ENCODE data around the gene OTOS. TPM values are rescaled to one million over a fixed set of nuclear protein-coding genes. Genes with fewer than 3 reads are reported as not detected.

OTOS gene
- total RNA-seq, 1 donor from 2014 or later: not detected

- Mint-ChIP-seq H3K36me3 (ENCODE audit: low read depth, unreplicated experiment) (peaks cover 2% of the 10 kb centered on the region), H3K4me3 (ENCODE audit: unreplicated experiment) (no peak overlapping the region), H3K27me3 (ENCODE audit: low read depth, unreplicated experiment) (peaks cover 74% of the 10 kb centered on the region), H3K4me1 (ENCODE audit: low read depth, unreplicated experiment) (no peaks in the 10 kb centered on the region), H3K27ac (ENCODE audit: unreplicated experiment) (no peak overlapping the region), H3K9me3 (ENCODE audit: unreplicated experiment) (peaks cover 14% of the 10 kb centered on the region)
- Histone ChIP-seq H3K79me2 (ENCODE audit: insufficient read depth, low read length) (no peaks in the 10 kb centered on the region), H3K4me3 (ENCODE audit: insufficient read depth, low read depth, low read length) (no peak overlapping the region), H3K4me2 (ENCODE audit: low read length) (no peak overlapping the region), H4K20me1 (ENCODE audit: insufficient read depth, low read length) (no peaks in the 10 kb centered on the region), H2AFZ (ENCODE audit: low read depth, low read length) (no peak overlapping the region), H3K9ac (ENCODE audit: low read length) (no peak overlapping the region), H3K36me3 (ENCODE audit: insufficient read depth, low read length) (no peaks in the 10 kb centered on the region), H3K9me3 (ENCODE audit: insufficient read depth, low read depth, low read length) (no peaks in the 10 kb centered on the region), H3K27me3 (ENCODE audit: insufficient read depth, low read length) (peaks cover 25% of the 10 kb centered on the region), H3K27ac (ENCODE audit: low read depth, low read length) (no peak overlapping the region), H3K4me1 (ENCODE audit: insufficient read depth, low read length) (no peaks in the 10 kb centered on the region)
- DNase-seq (ENCODE audit: low read depth): no peak
- TF ChIP-seq CTCF (IDR thresholded peaks at IDR 0.05; ENCODE audit: insufficient read depth, low read depth, low read length) (no peak), EZH2 (IDR thresholded peaks at IDR 0.05; ENCODE audit: insufficient read depth, low read length) (no peak)
- FAIRE-seq: no peak
Observed at GRCh38 chr2:240179941-240180666, 39.6 kb upstream of the OTOS start.

GRCh38 chr2:240179186-240179815 is 38.8 kb upstream of the OTOS start:
- H4K20me1 ChIP-seq (ENCODE audit: insufficient read depth, low read length): no peaks in the 10 kb centered on the region
- no peak overlapping the region for H3K4me2 ChIP-seq (ENCODE audit: low read length)
- no peaks in the 10 kb centered on the region for H3K36me3 Mint-ChIP-seq (ENCODE audit: low read depth, unreplicated experiment)
- peaks cover 28% of the 10 kb centered on the region for H3K27me3 ChIP-seq (ENCODE audit: insufficient read depth, low read length)
- H3K4me3 ChIP-seq (ENCODE audit: insufficient read depth, low read depth, low read length): no peak overlapping the region
- FAIRE-seq (no peak), DNase-seq (ENCODE audit: low read depth) (no peak)
- no peak overlapping the region for H3K4me3 Mint-ChIP-seq (ENCODE audit: unreplicated experiment)
- H3K9me3 Mint-ChIP-seq (ENCODE audit: unreplicated experiment): peaks cover 7% of the 10 kb centered on the region
- TF ChIP-seq EZH2 (IDR thresholded peaks at IDR 0.05; ENCODE audit: insufficient read depth, low read length): no peak
- no peak for TF ChIP-seq CTCF (IDR thresholded peaks at IDR 0.05; ENCODE audit: insufficient read depth, low read depth, low read length)
- no peaks in the 10 kb centered on the region for H3K4me1 ChIP-seq (ENCODE audit: insufficient read depth, low read length)
- H2AFZ ChIP-seq (ENCODE audit: low read depth, low read length): no peak overlapping the region
- H3K27ac Mint-ChIP-seq (ENCODE audit: unreplicated experiment): no peak overlapping the region
- peaks cover 66% of the 10 kb centered on the region for H3K27me3 Mint-ChIP-seq (ENCODE audit: low read depth, unreplicated experiment)
- H3K4me1 Mint-ChIP-seq (ENCODE audit: low read depth, unreplicated experiment): no peaks in the 10 kb centered on the region
- H3K79me2 ChIP-seq (ENCODE audit: insufficient read depth, low read length): no peaks in the 10 kb centered on the region
- no peak overlapping the region for H3K9ac ChIP-seq (ENCODE audit: low read length)
- H3K36me3 ChIP-seq (ENCODE audit: insufficient read depth, low read length): no peaks in the 10 kb centered on the region
- H3K27ac ChIP-seq (ENCODE audit: low read depth, low read length): no peak overlapping the region
- no peaks in the 10 kb centered on the region for H3K9me3 ChIP-seq (ENCODE audit: insufficient read depth, low read depth, low read length)

GRCh38 chr2:240178564-240178963 is 38.1 kb upstream of the OTOS start:
- Mint-ChIP-seq H3K27ac (ENCODE audit: unreplicated experiment) (no peak overlapping the region), H3K27me3 (ENCODE audit: low read depth, unreplicated experiment) (peaks cover 63% of the 10 kb centered on the region), H3K9me3 (ENCODE audit: unreplicated experiment) (peaks cover 6% of the 10 kb centered on the region), H3K4me3 (ENCODE audit: unreplicated experiment) (no peak overlapping the region), H3K4me1 (ENCODE audit: low read depth, unreplicated experiment) (no peaks in the 10 kb centered on the region), H3K36me3 (ENCODE audit: low read depth, unreplicated experiment) (no peaks in the 10 kb centered on the region)
- Histone ChIP-seq H3K4me1 (ENCODE audit: insufficient read depth, low read length) (no peaks in the 10 kb centered on the region), H3K27me3 (ENCODE audit: insufficient read depth, low read length) (peaks cover 32% of the 10 kb centered on the region), H4K20me1 (ENCODE audit: insufficient read depth, low read length) (no peaks in the 10 kb centered on the region), H3K4me2 (ENCODE audit: low read length) (no peak overlapping the region), H3K36me3 (ENCODE audit: insufficient read depth, low read length) (no peaks in the 10 kb centered on the region), H2AFZ (ENCODE audit: low read depth, low read length) (no peak overlapping the region), H3K9me3 (ENCODE audit: insufficient read depth, low read depth, low read length) (no peaks in the 10 kb centered on the region), H3K79me2 (ENCODE audit: insufficient read depth, low read length) (no peaks in the 10 kb centered on the region), H3K27ac (ENCODE audit: low read depth, low read length) (no peak overlapping the region), H3K9ac (ENCODE audit: low read length) (no peak overlapping the region), H3K4me3 (ENCODE audit: insufficient read depth, low read depth, low read length) (no peak overlapping the region)
- FAIRE-seq (no peak), DNase-seq (ENCODE audit: low read depth) (no peak)
- TF ChIP-seq CTCF (IDR thresholded peaks at IDR 0.05; ENCODE audit: insufficient read depth, low read depth, low read length) (no peak), EZH2 (IDR thresholded peaks at IDR 0.05; ENCODE audit: insufficient read depth, low read length) (no peak)
